Mesothelial cell of epicardium (in vitro differentiated cells): Measurements from ENCODE around the gene TMEM179B. TPM values are rescaled to one million over a fixed set of nuclear protein-coding genes. Genes with fewer than 3 reads are reported as not detected.

ENCODE experiments used
- DNase-seq, 2 experiments: peaks; one replicate each; pipeline ENCODE4 v3.0.0; 2021; ENCODE audit warnings: low spot score in 2 of 2; ENCODE audit not compliant: unreplicated experiment in 2 of 2
- H3K27ac Mint-ChIP-seq: 2 replicates; pipeline ENCODE4 v1.8.0; 2021; ENCODE audit warnings: mixed read lengths
- H3K27me3 Mint-ChIP-seq: 2 replicates; pipeline ENCODE4 v1.8.0; 2021; ENCODE audit warnings: low read depth, mixed read lengths
- H3K36me3 Mint-ChIP-seq: 2 replicates; pipeline ENCODE4 v1.8.0; 2021; ENCODE audit warnings: mixed read lengths
- H3K4me1 Mint-ChIP-seq: 2 replicates; pipeline ENCODE4 v1.8.0; 2021; ENCODE audit warnings: mixed read lengths
- H3K4me3 Mint-ChIP-seq: 2 replicates; pipeline ENCODE4 v1.8.0; 2021; ENCODE audit warnings: mild to moderate bottlenecking, moderate library complexity, mixed read lengths
- H3K9me3 Mint-ChIP-seq: 2 replicates; pipeline ENCODE4 v1.8.0; 2021; ENCODE audit warnings: mixed read lengths
- CTCF ChIP-seq: fragments of 200-600 bp; sonication (generic); IDR thresholded peaks from one replicate; pipeline ENCODE4 v1.5.0; 2021; ENCODE audit warnings: antibody characterized with exemption; ENCODE audit not compliant: unreplicated experiment
- total RNA-seq: library from RNA; stranded (reverse); gene quantifications from 3 replicates; pipeline ENCODE4 v1.2.1, GENCODE V29; 2021

The TMEM179B gene
- total RNA-seq, 1 donor from 2014 or later = 33.9 TPM

- Mint-ChIP-seq H3K4me1 (peaks cover 10% of the 10 kb centered on the region), H3K27ac (no peak overlapping the region), H3K36me3 (peaks cover 22% of the 10 kb centered on the region), H3K9me3 (no peaks in the 10 kb centered on the region), H3K4me3 (no peak overlapping the region), H3K27me3 (no peaks in the 10 kb centered on the region)
- TF ChIP-seq CTCF = no peak
- DNase-seq = no peak
Measured at GRCh38 chr11:62782753-62783152, 4.4 kb upstream of the TMEM179B start.

GRCh38 chr11:62786318-62787004 is 741 bp upstream of the TMEM179B start:
- no peaks in the 10 kb centered on the region for H3K27me3 Mint-ChIP-seq
- TF ChIP-seq CTCF = peak; percentile 100
- peaks cover 31% of the 10 kb centered on the region for H3K4me1 Mint-ChIP-seq
- peak; percentile 77 to 92 for DNase-seq
- peak overlapping the region; percentile 76 for H3K4me3 Mint-ChIP-seq
- H3K36me3 Mint-ChIP-seq = peaks cover 12% of the 10 kb centered on the region
- H3K9me3 Mint-ChIP-seq = no peaks in the 10 kb centered on the region
- peak overlapping the region; percentile 92 for H3K27ac Mint-ChIP-seq

GRCh38 chr11:62788991-62789390 is 1.8 kb downstream of the TMEM179B start:
- Mint-ChIP-seq H3K27ac (peak overlapping the region; percentile 95), H3K27me3 (no peaks in the 10 kb centered on the region), H3K4me1 (peaks cover 40% of the 10 kb centered on the region), H3K4me3 (peak overlapping the region; percentile 90), H3K36me3 (peaks cover 5% of the 10 kb centered on the region), H3K9me3 (no peaks in the 10 kb centered on the region)
- TF ChIP-seq CTCF = no peak
- DNase-seq = no peak

- no peak for TF ChIP-seq CTCF
- no peak for DNase-seq
- Mint-ChIP-seq H3K4me3 (peak overlapping the region; percentile 90), H3K27ac (peak overlapping the region; percentile 95), H3K27me3 (no peaks in the 10 kb centered on the region), H3K4me1 (peaks cover 40% of the 10 kb centered on the region), H3K36me3 (peaks cover 11% of the 10 kb centered on the region), H3K9me3 (no peaks in the 10 kb centered on the region)
Measured at GRCh38 chr11:62789576-62789975, 2.4 kb downstream of the TMEM179B start.

GRCh38 chr11:62791501-62792201 is 4.4 kb downstream of the TMEM179B start, which contains the start of gene TMEM223:
TMEM223 (minus strand) TSS chr11:62792006; CDS start chr11:62791994, 12 bp downstream.
- Mint-ChIP-seq H3K9me3 (no peaks in the 10 kb centered on the region), H3K4me1 (peaks cover 33% of the 10 kb centered on the region), H3K27ac (peak within 1 kb of the TSS; percentile 97), H3K4me3 (peak within 1 kb of the TSS; percentile 90), H3K36me3 (peaks cover 26% of the 10 kb centered on the region), H3K27me3 (no peaks in the 10 kb centered on the region)
- DNase-seq = peak; percentile 80 to 89
- TF ChIP-seq CTCF = no peak
